Type B pancreatic cell (in vitro differentiated cells): ENCODE data around the gene SEC61B. TPM values are rescaled to one million over a fixed set of nuclear protein-coding genes. Genes with fewer than 3 reads are reported as not detected.

ENCODE experiments used
- DNase-seq: peaks from one replicate; pipeline ENCODE4 v3.0.0; 2021; ENCODE audit warnings: mixed read lengths; ENCODE audit not compliant: unreplicated experiment; ENCODE audit errors: extremely low spot score
- H3K27ac Mint-ChIP-seq: 2 replicates; pipeline ENCODE4 v1.8.0; 2021; ENCODE audit warnings: mild to moderate bottlenecking, mixed read lengths
- H3K27me3 Mint-ChIP-seq: 2 replicates; pipeline ENCODE4 v1.8.0; 2021; ENCODE audit warnings: mixed read lengths
- H3K36me3 Mint-ChIP-seq: 2 replicates; pipeline ENCODE4 v1.8.0; 2021; ENCODE audit warnings: mixed read lengths
- H3K4me1 Mint-ChIP-seq: one replicate; pipeline ENCODE4 v1.8.0; 2021; ENCODE audit warnings: mixed read lengths; ENCODE audit not compliant: unreplicated experiment
- H3K4me3 Mint-ChIP-seq: 2 replicates; pipeline ENCODE4 v1.8.0; 2021; ENCODE audit warnings: mild to moderate bottlenecking, mixed read lengths
- H3K9me3 Mint-ChIP-seq: 2 replicates; pipeline ENCODE4 v1.8.0; 2021; ENCODE audit warnings: mixed read lengths
- total RNA-seq: library from RNA; stranded (reverse); gene quantifications from 2 replicates; pipeline ENCODE4 v1.2.1, GENCODE V29; 2021; ENCODE audit warnings: low replicate concordance
- TF ChIP-seq, protein P1 (sequence below): fragments of 200-600 bp; sonication (generic); conservative IDR thresholded peaks from 2 replicates; pipeline ENCODE4 v1.5.0; 2021; ENCODE audit warnings: antibody characterized with exemption, mild to moderate bottlenecking

The SEC61B gene
- total RNA-seq, 1 donor from 2014 or later = 133 TPM

DNA sequence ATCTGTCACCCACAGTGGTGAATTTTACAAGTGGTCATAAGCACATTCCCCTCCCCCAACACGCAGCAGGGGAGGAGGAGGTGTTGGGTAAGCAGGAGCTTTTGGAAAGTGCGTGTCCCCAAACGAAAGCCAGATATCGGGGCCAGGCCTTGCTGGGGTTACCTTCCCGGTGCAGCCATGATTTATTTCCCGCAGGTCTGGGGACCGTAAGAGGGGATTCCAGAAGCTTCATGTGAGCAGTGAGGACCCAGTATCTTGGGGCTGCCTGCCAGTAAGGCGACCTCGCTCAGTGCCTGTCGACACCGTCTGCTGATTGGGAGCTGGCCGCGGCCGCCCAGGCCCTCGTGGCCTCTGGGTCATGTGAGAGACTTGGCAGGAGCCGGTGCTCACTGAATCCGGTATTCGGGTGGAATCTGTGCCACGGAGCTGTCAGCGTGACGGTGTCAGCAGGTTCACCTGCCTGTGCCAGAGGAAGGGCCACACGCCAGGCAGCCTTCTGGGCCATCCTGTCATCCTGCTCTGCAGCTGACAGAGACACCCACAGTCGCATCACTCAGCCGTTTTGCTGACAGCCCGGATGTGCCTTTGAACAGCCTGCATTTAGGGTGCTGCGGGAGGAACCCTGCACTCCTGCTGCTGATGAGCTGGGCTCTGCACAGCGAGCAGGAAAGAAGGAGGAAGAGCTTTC lies 37.3 kb downstream of the SEC61B start:
- Mint-ChIP-seq H3K36me3 (no peaks in the 10 kb centered on the region), H3K4me1 (no peaks in the 10 kb centered on the region), H3K27me3 (no peaks in the 10 kb centered on the region), H3K4me3 (no peak overlapping the region), H3K27ac (no peak overlapping the region), H3K9me3 (no peaks in the 10 kb centered on the region)
- TF ChIP-seq, protein P1, sequence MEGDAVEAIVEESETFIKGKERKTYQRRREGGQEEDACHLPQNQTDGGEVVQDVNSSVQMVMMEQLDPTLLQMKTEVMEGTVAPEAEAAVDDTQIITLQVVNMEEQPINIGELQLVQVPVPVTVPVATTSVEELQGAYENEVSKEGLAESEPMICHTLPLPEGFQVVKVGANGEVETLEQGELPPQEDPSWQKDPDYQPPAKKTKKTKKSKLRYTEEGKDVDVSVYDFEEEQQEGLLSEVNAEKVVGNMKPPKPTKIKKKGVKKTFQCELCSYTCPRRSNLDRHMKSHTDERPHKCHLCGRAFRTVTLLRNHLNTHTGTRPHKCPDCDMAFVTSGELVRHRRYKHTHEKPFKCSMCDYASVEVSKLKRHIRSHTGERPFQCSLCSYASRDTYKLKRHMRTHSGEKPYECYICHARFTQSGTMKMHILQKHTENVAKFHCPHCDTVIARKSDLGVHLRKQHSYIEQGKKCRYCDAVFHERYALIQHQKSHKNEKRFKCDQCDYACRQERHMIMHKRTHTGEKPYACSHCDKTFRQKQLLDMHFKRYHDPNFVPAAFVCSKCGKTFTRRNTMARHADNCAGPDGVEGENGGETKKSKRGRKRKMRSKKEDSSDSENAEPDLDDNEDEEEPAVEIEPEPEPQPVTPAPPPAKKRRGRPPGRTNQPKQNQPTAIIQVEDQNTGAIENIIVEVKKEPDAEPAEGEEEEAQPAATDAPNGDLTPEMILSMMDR = no peak
- no peak for DNase-seq

GRCh38 chr9:99261923-99262322 lies 39.8 kb downstream of the SEC61B start:
- no peaks in the 10 kb centered on the region for H3K9me3 Mint-ChIP-seq
- no peak overlapping the region for H3K27ac Mint-ChIP-seq

DNA sequence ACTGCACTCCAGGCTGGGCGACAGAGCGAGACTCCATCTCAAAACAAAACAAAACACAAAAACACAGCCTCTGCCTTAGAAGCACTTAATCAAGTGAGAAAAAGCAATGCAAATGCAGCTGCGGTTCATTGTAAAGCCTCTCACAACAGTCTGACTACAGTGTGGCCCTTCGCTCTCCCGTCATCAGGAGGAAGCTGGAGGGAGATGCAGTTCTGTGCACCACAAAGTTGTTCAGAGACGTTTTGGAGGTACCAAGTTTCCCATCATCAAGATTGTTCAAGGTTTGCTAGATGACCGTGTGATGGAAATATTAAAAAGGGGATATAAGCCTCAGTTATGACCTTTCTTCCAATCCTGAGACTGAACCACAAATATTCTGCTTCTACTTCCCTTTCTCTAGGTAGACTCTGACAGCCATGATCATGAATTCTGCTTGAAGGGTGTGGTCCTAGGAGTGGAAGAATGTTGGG lies 40.9 kb downstream of the SEC61B start:
- TF ChIP-seq, protein P1 = no peak
- H3K27me3 Mint-ChIP-seq = no peaks in the 10 kb centered on the region
- H3K4me3 Mint-ChIP-seq = no peak overlapping the region
- no peaks in the 10 kb centered on the region for H3K9me3 Mint-ChIP-seq
- H3K4me1 Mint-ChIP-seq = peaks cover 4% of the 10 kb centered on the region
- H3K36me3 Mint-ChIP-seq = no peaks in the 10 kb centered on the region
- no peak for DNase-seq
- H3K27ac Mint-ChIP-seq = no peak overlapping the region

More at GRCh38 chr9:99261923-99262322, 39.8 kb downstream of the SEC61B start:
- Mint-ChIP-seq H3K27me3 (no peaks in the 10 kb centered on the region), H3K36me3 (no peaks in the 10 kb centered on the region), H3K4me3 (no peak overlapping the region), H3K4me1 (peaks cover 4% of the 10 kb centered on the region)
- TF ChIP-seq, protein P1 = no peak
- no peak for DNase-seq

DNA sequence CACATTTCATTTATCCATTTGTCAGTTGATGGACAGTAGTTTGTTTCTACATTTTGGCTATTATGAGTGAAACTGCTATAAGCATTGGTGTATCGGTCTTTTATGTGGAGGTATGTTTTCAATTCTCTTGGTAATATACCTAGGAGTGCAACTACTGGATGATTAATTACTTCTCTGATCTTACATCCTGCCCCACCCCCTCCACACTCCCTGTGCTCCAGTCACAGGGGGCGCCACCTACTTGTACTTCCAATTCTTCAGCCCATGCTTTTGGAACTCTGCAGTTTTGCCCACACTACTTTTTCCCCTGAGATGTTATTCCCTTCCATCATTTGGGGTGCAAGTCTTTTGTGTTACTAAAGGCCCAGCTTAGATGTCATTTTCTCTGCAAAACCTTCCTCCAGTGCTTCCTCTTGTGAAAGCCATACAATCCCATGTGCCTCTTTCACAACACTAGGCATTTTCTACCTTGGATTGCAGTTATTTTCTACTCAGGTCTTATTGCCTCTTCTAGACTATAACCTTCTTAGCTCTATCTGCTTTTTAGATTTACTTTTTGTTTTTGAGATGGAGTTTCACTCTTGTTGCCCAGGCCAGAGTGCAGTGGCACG lies 42.1 kb downstream of the SEC61B start:
- Mint-ChIP-seq H3K4me3 (no peak overlapping the region), H3K36me3 (no peaks in the 10 kb centered on the region), H3K27ac (no peak overlapping the region), H3K27me3 (no peaks in the 10 kb centered on the region), H3K4me1 (peaks cover 4% of the 10 kb centered on the region), H3K9me3 (no peaks in the 10 kb centered on the region)
- TF ChIP-seq, protein P1 = no peak
- DNase-seq = no peak

GRCh38 chr9:99265691-99266090 lies 43.6 kb downstream of the SEC61B start:
- Mint-ChIP-seq H3K4me3 (no peak overlapping the region), H3K36me3 (no peaks in the 10 kb centered on the region), H3K27me3 (peaks cover 4% of the 10 kb centered on the region), H3K4me1 (peaks cover 4% of the 10 kb centered on the region), H3K9me3 (no peaks in the 10 kb centered on the region), H3K27ac (no peak overlapping the region)
- TF ChIP-seq, protein P1 = no peak
- no peak for DNase-seq
